Retinal pigment epithelial cell (primary cell): Measurements from ENCODE around the gene GARS1.

ENCODE experiments used
- DNase-seq: peaks from one replicate; pipeline ENCODE4 v3.0.0-alpha.2; 2010; ENCODE audit warnings: low read depth
- H3K4me3 ChIP-seq: 2 replicates; pipeline ENCODE4 v1.5.1; 2011; ENCODE audit warnings: mild to moderate bottlenecking, low read length, control low read depth, moderate library complexity
- CTCF ChIP-seq: conservative IDR thresholded peaks from 2 replicates; pipeline ENCODE4 v1.5.1; 2011; ENCODE audit warnings: low read depth, low read length, control low read depth, inconsistent platforms

Gene GARS1

DNA sequence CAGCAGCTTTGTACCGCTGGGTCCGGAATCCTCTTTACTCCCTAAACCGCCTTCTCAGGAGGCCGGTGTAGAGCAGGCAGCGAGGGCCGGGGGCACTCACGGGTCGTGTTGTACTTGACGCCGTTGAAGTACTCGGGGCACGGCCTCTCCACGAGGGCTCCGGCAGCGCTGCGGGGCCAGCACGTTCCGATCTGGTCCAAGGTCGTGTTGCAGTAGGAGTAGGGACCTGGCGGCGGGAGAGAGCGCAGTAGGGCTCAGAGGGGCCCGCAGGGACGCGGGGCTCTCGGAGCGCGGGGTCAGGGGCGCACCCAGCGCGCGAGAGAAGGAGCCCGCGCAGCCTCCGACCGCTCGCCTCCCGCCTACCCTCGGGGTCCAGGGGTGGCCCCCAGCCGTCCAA is 87.1 kb downstream of the GARS1 start:
- H3K4me3 ChIP-seq, result no peak overlapping the region
- no peak for TF ChIP-seq CTCF
- DNase-seq, result no peak

GRCh38 chr7:30682212-30683083 is 87.8 kb downstream of the GARS1 start, which contains the start of gene CRHR2:
TSS of gene CRHR2 (minus strand) at chr7:30682456. CDS start at chr7:30682280, 176 bp downstream.
- no peak for DNase-seq
- H3K4me3 ChIP-seq, result peak within 1 kb of the TSS; percentile 20
- TF ChIP-seq CTCF, result peak; percentile 49

GRCh38 chr7:30683306-30683705 is 88.6 kb downstream of the GARS1 start:
- H3K4me3 ChIP-seq, result no peak overlapping the region
- DNase-seq, result no peak
- no peak for TF ChIP-seq CTCF
